A673 (cell line): ENCODE data around the gene MYO18A. TPM values are rescaled to one million over a fixed set of nuclear protein-coding genes. Genes with fewer than 3 reads are reported as not detected.

Source experiments
- BruUV-seq: library from RNA; stranded (reverse); fragments of 400-500 nt; replicated peaks from 2 replicates; lab custom pipeline; 2021; lab: Mats Ljungman, UMichigan
- CTCF ChIA-PET: fragments of 300-600 bp; sonication (Branson Sonifier 250); formaldehyde crosslinking; loops from one replicate; lab custom pipeline; 2022; ENCODE audit warnings: antibody characterized with exemption; lab: Charles Lee
- POLR2A ChIA-PET: fragments of 300-600 bp; sonication (Branson Sonifier 250); formaldehyde crosslinking; loops from one replicate; lab custom pipeline; 2022; ENCODE audit warnings: antibody characterized with exemption; ENCODE audit not compliant: low non-redundant PET; lab: Charles Lee
- DNase-seq: peaks from one replicate; pipeline ENCODE4 v3.0.0-alpha.2; 2015; ENCODE audit warnings: low spot score
- H3K27ac ChIP-seq: fragments of 200-600 bp; sonication (generic); 2 replicates; pipeline ENCODE4 v1.5.1; 2016; ENCODE audit warnings: mixed run types, low read depth, mild to moderate bottlenecking, mixed read lengths, antibody characterized with exemption, low read length; ENCODE audit not compliant: poor library complexity, severe bottlenecking
- H3K27me3 ChIP-seq: fragments of 200-600 bp; sonication (generic); replicated peaks from 2 replicates; pipeline ENCODE4 v1.6.1; 2017; ENCODE audit warnings: mixed run types, low read depth, mild to moderate bottlenecking, mixed read lengths, antibody characterized with exemption, low read length; ENCODE audit not compliant: insufficient read depth, poor library complexity
- H3K36me3 ChIP-seq: fragments of 200-600 bp; sonication (generic); 2 replicates; pipeline ENCODE4 v1.6.1; 2016; ENCODE audit warnings: mixed run types, mild to moderate bottlenecking, mixed read lengths, antibody characterized with exemption, low read length; ENCODE audit not compliant: insufficient read depth, poor library complexity, severe bottlenecking
- H3K4me1 ChIP-seq: fragments of 200-600 bp; sonication (generic); 2 replicates; pipeline ENCODE4 v1.6.1; 2017; ENCODE audit warnings: mixed run types, mild to moderate bottlenecking, mixed read lengths, antibody characterized with exemption, low read length; ENCODE audit not compliant: insufficient read depth, poor library complexity, severe bottlenecking
- H3K4me3 ChIP-seq: fragments of 200-600 bp; sonication (generic); 2 replicates; pipeline ENCODE4 v1.5.1; 2016; ENCODE audit warnings: low read depth, mixed run types, mild to moderate bottlenecking, mixed read lengths, low read length; ENCODE audit not compliant: poor library complexity, severe bottlenecking
- H3K9me3 ChIP-seq: fragments of 200-600 bp; sonication (generic); 2 replicates; pipeline ENCODE4 v1.6.1; 2016; ENCODE audit warnings: mixed run types, low read depth, mild to moderate bottlenecking, mixed read lengths, antibody characterized with exemption, low read length; ENCODE audit not compliant: poor library complexity, severe bottlenecking
- CTCF ChIP-seq: fragments of 300-800, 200-600 bp; sonication (generic); conservative IDR thresholded peaks from 2 replicates; pipeline ENCODE4 v1.5.1; 2017; ENCODE audit warnings: low read depth, mild to moderate bottlenecking, antibody characterized with exemption, low read length, moderate library complexity, mixed read lengths
- EZH2 ChIP-seq: fragments of 200-600 bp; sonication (generic); IDR thresholded peaks from 2 replicates; pipeline ENCODE4 v1.6.1; 2017; ENCODE audit warnings: borderline replicate concordance, low read depth, mild to moderate bottlenecking, mixed read lengths, antibody characterized with exemption, low read length; ENCODE audit not compliant: poor library complexity, severe bottlenecking
- intact Hi-C: fragments of 100-400 bp; cut with micrococcal nuclease; formaldehyde crosslinking; loops from one replicate; pipeline ENCODE4 v1.10.0; 2022; ENCODE audit not compliant: unreplicated experiment
- total RNA-seq: library from RNA; stranded (reverse); gene quantifications from 2 replicates; pipeline ENCODE4 v1.2.3, GENCODE V29; 2021

MYO18A gene
- total RNA-seq, 1 experiment from 2014 or later: 26.6 TPM

GRCh38 chr17:29071303-29071702 lies 108.9 kb downstream of the MYO18A start:
- ChIA-PET CTCF (no interaction called here), POLR2A (no interaction called here)
- no peak for DNase-seq
- Histone ChIP-seq H3K36me3 (no peaks in the 10 kb centered on the region), H3K27me3 (no peaks in the 10 kb centered on the region), H3K4me1 (peaks cover 19% of the 10 kb centered on the region), H3K4me3 (no peak overlapping the region), H3K9me3 (no peaks in the 10 kb centered on the region), H3K27ac (no peak overlapping the region)
- intact Hi-C loops: no loop called here
- TF ChIP-seq EZH2: no peak
- TF ChIP-seq CTCF: no peak
- no TSS peak for BruUV-seq

GRCh38 chr17:29070781-29071180 lies 109.4 kb downstream of the MYO18A start:
- BruUV-seq: no TSS peak
- Histone ChIP-seq H3K9me3 (no peaks in the 10 kb centered on the region), H3K36me3 (no peaks in the 10 kb centered on the region), H3K4me3 (no peak overlapping the region), H3K27ac (no peak overlapping the region), H3K27me3 (no peaks in the 10 kb centered on the region), H3K4me1 (peaks cover 18% of the 10 kb centered on the region)
- no peak for DNase-seq
- ChIA-PET CTCF (no interaction called here), POLR2A (interaction anchor here (0.5 kb wide), 1 partner anchor 258 kb away, joined by 15 read pairs; no protein-coding TSS in a partner anchor)
- TF ChIP-seq EZH2 (no peak), CTCF (no peak)
- intact Hi-C loops: no loop called here

DNA sequence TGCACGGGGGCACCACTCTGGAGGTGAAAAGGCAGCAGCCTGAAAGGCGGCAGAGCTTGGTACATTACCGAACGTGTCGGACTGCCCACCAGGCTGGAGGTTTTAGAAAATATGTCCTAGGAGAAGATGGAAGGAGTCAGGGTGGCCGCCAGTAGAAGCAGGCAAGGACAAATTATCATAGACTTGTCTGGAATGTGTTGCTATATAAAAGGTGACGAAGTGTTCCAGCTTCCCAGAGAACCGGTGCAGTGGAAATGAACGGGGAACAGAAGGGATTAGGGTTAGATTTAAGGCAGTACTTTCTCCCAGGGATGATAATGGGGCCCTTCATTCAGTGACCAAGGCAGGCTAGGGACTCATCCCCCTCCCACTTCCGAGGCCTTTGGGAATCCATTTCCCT lies 109.9 kb downstream of the MYO18A start:
- intact Hi-C loops: no loop called here
- Histone ChIP-seq H3K36me3 (no peaks in the 10 kb centered on the region), H3K27ac (no peak overlapping the region), H3K9me3 (no peaks in the 10 kb centered on the region), H3K4me1 (peaks cover 18% of the 10 kb centered on the region), H3K4me3 (no peak overlapping the region), H3K27me3 (no peaks in the 10 kb centered on the region)
- no TSS peak for BruUV-seq
- no peak for DNase-seq
- ChIA-PET POLR2A (interaction anchor here (0.5 kb wide), 1 partner anchor 257 kb away, joined by 15 read pairs; no protein-coding TSS in a partner anchor), CTCF (no interaction called here)
- TF ChIP-seq EZH2: no peak
- no peak for TF ChIP-seq CTCF
